Measurements from ENCODE around the gene UBE2H.
"Not testable (repeated sequence)": the region's sequence is repeated elsewhere in the genome, so short reads cannot be mapped to it uniquely, and the experiment has no call there.

The UBE2H gene

DNA sequence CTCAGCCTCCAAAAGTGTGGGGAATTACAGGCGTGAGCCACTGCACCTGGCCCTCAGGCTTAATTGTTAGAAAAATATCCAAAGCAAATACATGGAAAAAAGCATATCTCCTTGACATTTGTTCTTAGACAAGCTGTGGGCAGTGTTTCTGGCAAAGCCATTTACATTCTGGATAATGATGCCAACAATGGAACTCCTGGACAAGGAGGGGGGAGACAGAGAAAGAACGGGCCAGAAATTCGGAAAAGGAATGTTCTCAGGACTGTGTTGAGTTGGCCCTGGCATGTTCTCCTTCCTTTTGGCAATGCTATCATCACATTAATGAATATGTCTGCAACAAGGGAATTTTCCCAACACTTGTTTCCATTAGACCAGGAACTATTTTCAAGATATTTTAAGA is 88.7 kb downstream of the UBE2H start:
- no peak overlapping the region for H3K4me3 ChIP-seq (ENCODE audit: low read depth, low read length)

DNA sequence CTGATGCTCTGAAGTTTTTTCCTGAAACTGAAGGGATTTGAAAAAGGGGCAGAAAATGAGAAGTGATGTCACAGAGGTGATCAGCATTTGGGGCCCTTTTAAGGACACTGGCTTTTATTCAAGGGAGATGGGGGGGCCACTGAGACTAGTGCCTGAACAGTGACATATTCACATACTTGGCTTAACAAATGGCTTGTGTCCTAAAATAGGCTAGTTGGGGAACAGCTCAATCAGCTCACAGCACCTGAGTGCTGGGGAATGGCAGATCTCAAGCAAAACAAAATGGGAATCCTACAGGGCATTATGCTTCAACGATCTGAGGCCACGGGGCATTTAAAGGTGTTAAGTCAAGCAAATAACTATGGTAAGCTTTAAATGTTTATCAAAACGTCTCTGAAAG is 90.1 kb downstream of the UBE2H start:
- TF ChIP-seq, protein P1, sequence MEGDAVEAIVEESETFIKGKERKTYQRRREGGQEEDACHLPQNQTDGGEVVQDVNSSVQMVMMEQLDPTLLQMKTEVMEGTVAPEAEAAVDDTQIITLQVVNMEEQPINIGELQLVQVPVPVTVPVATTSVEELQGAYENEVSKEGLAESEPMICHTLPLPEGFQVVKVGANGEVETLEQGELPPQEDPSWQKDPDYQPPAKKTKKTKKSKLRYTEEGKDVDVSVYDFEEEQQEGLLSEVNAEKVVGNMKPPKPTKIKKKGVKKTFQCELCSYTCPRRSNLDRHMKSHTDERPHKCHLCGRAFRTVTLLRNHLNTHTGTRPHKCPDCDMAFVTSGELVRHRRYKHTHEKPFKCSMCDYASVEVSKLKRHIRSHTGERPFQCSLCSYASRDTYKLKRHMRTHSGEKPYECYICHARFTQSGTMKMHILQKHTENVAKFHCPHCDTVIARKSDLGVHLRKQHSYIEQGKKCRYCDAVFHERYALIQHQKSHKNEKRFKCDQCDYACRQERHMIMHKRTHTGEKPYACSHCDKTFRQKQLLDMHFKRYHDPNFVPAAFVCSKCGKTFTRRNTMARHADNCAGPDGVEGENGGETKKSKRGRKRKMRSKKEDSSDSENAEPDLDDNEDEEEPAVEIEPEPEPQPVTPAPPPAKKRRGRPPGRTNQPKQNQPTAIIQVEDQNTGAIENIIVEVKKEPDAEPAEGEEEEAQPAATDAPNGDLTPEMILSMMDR (IDR thresholded peaks at IDR 0.05; ENCODE audit: borderline replicate concordance, insufficient read depth, low read depth, low read length), result no peak
- no peak overlapping the region for H3K4me3 ChIP-seq (ENCODE audit: low read depth, low read length)

More for the DNA sequence above, 88.7 kb downstream of the UBE2H start:
- TF ChIP-seq, protein P1 (IDR thresholded peaks at IDR 0.05; ENCODE audit: borderline replicate concordance, insufficient read depth, low read depth, low read length), result no peak

GRCh38 chr7:129860784-129861183 is 92.0 kb downstream of the UBE2H start:
- not testable (repeated sequence) for H3K4me3 ChIP-seq (ENCODE audit: low read depth, low read length)

GRCh38 chr7:129859183-129859582 is 93.6 kb downstream of the UBE2H start:
- TF ChIP-seq, protein P1 (IDR thresholded peaks at IDR 0.05; ENCODE audit: borderline replicate concordance, insufficient read depth, low read depth, low read length), result no peak
- H3K4me3 ChIP-seq (ENCODE audit: low read depth, low read length), result no peak overlapping the region

GRCh38 chr7:129858490-129858889 is 94.3 kb downstream of the UBE2H start:
- TF ChIP-seq, protein P1 (IDR thresholded peaks at IDR 0.05; ENCODE audit: borderline replicate concordance, insufficient read depth, low read depth, low read length), result no peak
- H3K4me3 ChIP-seq (ENCODE audit: low read depth, low read length), result no peak overlapping the region

- no peak overlapping the region for H3K4me3 ChIP-seq (ENCODE audit: low read depth, low read length)
- TF ChIP-seq, protein P1 (IDR thresholded peaks at IDR 0.05; ENCODE audit: borderline replicate concordance, insufficient read depth, low read depth, low read length), result no peak
Measured at GRCh38 chr7:129857313-129857712, 95.4 kb downstream of the UBE2H start.

DNA sequence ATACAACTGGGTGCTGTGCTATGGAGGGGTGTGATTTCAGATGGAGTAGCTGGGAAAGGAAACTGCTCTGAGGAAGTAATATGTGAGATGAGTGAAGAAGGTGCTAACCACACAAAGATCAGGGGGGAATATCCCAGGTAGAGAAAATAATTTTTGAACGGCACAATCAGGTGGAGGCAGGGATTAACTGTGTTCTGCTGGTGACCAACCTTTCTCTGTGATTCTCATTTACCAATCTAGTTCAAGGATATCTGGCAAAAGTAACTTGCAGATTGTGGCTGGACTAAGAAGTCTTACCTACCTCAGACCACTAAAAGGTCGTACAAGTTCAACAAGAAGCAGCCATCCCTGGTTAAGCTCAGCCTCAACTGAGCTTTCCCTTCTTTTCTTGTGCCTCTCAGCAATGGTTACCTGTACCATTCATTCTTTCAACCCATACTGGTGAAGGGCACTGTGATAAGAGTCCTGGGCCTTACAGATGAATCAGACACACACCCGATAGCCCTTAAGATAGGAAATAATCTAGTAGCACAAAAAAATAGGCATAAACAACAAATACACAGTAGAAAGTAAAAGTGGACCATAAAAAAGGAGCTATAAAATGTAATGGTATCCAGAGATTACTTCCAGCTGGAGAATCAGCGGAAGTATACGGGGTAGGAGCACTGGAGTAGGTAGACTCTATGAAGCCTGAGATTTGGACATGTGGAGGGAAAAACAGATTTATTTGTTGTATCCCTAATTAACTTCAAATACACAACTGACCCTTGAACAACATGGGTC is 96.6 kb downstream of the UBE2H start:
- no peak overlapping the region for H3K4me3 ChIP-seq (ENCODE audit: low read depth, low read length)

More for the DNA sequence above, 96.6 kb downstream of the UBE2H start:
- TF ChIP-seq, protein P1 (IDR thresholded peaks at IDR 0.05; ENCODE audit: borderline replicate concordance, insufficient read depth, low read depth, low read length), result no peak
